GM23338 (cell line): ENCODE data around the gene USP24.

Experiments used
- CREB1 ChIP-seq: fragments of 250-450 bp; sonication (Bioruptor Pico); IDR thresholded peaks from 2 replicates; pipeline ENCODE4 v1.5.0; 2020; ENCODE audit warnings: low read depth, mild to moderate bottlenecking, moderate library complexity
- CTCF ChIP-seq, 2 experiments: fragments of 200-600 bp in 1 of 2; sonication (generic) in 1 of 2; conservative IDR thresholded peaks; 2 replicates each; pipeline versions ENCODE4 v1.5.1 to v1.6.1; 2016 to 2017; ENCODE audit warnings: antibody characterized with exemption in 2 of 2, low read depth in 2 of 2, mild to moderate bottlenecking in 2 of 2, moderate library complexity in 1 of 2
- EZH2 ChIP-seq: fragments of 200-600 bp; sonication (generic); IDR thresholded peaks from one replicate; pipeline ENCODE4 v1.8.0; 2017; ENCODE audit warnings: antibody characterized with exemption, mild to moderate bottlenecking, low read depth; ENCODE audit not compliant: unreplicated experiment
- EZH2phosphoT487 ChIP-seq: fragments of 200-600 bp; sonication (generic); IDR thresholded peaks from one replicate; pipeline ENCODE4 v1.8.1; 2018; ENCODE audit warnings: antibody characterized with exemption; ENCODE audit not compliant: unreplicated experiment
- POLR2AphosphoS5 ChIP-seq: IDR thresholded peaks from 2 replicates; pipeline ENCODE4 v1.6.1; 2016; ENCODE audit warnings: antibody characterized with exemption, low read depth
- ZNF114 ChIP-seq: fragments of 250-450 bp; sonication (Bioruptor Pico); IDR thresholded peaks from 2 replicates; pipeline ENCODE4 v1.5.0; 2020; ENCODE audit warnings: mild to moderate bottlenecking, moderate library complexity

DNA sequence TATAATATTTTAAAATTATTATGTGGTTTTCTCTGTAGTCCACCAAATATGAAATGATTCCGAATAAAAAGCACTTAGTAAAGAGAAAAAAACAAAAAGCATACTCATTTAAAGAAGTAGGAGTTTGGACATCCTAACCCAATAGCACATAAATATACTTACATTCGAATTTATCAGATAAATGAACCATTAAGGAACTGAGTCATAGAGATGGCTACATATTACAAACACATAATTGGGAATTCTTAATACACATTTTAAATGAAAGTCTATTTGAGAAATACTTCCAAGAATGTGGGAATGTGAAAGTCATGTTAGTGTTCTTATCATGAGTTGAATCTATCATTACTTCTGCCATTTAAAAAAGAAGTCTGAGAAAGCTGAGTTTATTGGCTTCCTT lies 75.0 kb downstream of the USP24 start:
- TF ChIP-seq CTCF (conservative IDR thresholded peaks at IDR 0.05; ENCODE audit: low read depth in 2 of 2) = no peak
- TF ChIP-seq EZH2phosphoT487 = no peak
- no peak for TF ChIP-seq EZH2
- TF ChIP-seq POLR2AphosphoS5 = no peak
- no peak for TF ChIP-seq CREB1
- no peak for TF ChIP-seq ZNF114 (CRISPR knock-in tag)
